ENCODE data around the gene TIMM23.

TIMM23 gene

DNA sequence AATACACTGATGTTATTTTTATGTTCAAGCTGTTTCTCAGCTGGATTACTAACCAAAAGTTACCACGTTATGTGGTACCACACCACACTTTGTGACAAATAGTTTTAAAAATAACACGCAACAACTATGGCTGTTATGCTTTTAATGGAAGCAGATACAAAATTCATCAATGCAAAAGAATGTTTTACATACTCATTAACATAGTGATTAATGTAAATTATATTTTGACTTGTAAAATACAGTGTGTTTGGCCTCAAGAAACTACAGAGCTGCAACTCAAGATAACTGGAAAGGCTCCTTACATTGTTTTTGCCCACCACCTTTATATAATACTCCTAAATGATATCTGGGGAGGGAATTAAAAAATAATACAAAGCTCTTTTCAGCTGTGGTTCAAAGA is 32.7 kb downstream of the TIMM23 start:
- no peaks in the 10 kb centered on the region for H3K9me3 ChIP-seq (ENCODE audit: insufficient read depth, low read length)
- no peak for TF ChIP-seq ZNF274 (IDR thresholded peaks at IDR 0.05; ENCODE audit: low read depth, low read length)
- no peak for TF ChIP-seq YY1 (IDR thresholded peaks at IDR 0.05; ENCODE audit: insufficient read depth, insufficient read length)
- TF ChIP-seq SUZ12 (IDR thresholded peaks at IDR 0.05; ENCODE audit: extremely low read depth, insufficient read depth, insufficient read length): no peak
- H3K4me1 ChIP-seq (ENCODE audit: insufficient read depth, insufficient read length): no peaks in the 10 kb centered on the region
- H3K4me3 ChIP-seq (ENCODE audit: insufficient read length, low read depth): no peak overlapping the region
- DNase-seq (ENCODE audit: low read depth, low spot score): no peak
- H3K27me3 ChIP-seq (ENCODE audit: insufficient read depth, insufficient read length): no peaks in the 10 kb centered on the region
- peaks cover 86% of the 10 kb centered on the region for H3K36me3 ChIP-seq (ENCODE audit: insufficient read depth, insufficient read length, low read length)
- H3K9ac ChIP-seq (ENCODE audit: insufficient read length, low read depth): no peak overlapping the region

DNA sequence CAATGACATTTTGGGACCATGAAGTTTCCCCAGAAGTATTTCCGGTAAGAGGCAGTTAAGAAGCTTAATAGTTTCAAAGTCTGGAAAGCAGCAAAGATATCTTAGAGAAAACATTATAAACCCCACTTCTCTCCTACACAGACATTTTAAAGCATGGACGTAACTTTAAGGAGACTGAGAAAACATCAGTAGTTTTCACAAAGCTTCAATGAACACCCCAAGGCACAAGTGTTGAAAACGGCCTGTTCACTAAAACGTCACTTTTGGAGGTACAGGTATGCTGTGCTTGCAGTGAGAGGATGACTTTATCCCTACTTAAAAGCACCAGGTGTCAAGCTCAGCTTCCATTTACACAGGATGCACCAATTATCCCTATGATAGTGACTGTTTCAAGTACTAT is 33.1 kb downstream of the TIMM23 start:
- TF ChIP-seq YY1 (IDR thresholded peaks at IDR 0.05; ENCODE audit: insufficient read depth, insufficient read length) (no peak), SUZ12 (IDR thresholded peaks at IDR 0.05; ENCODE audit: extremely low read depth, insufficient read depth, insufficient read length) (no peak), ZNF274 (IDR thresholded peaks at IDR 0.05; ENCODE audit: low read depth, low read length) (no peak)
- no peaks in the 10 kb centered on the region for H3K4me1 ChIP-seq (ENCODE audit: insufficient read depth, insufficient read length)
- no peak overlapping the region for H3K9ac ChIP-seq (ENCODE audit: insufficient read length, low read depth)
- DNase-seq (ENCODE audit: low read depth, low spot score): no peak
- H3K4me3 ChIP-seq (ENCODE audit: insufficient read length, low read depth): no peak overlapping the region
- no peaks in the 10 kb centered on the region for H3K27me3 ChIP-seq (ENCODE audit: insufficient read depth, insufficient read length)
- H3K36me3 ChIP-seq (ENCODE audit: insufficient read depth, insufficient read length, low read length): peaks cover 88% of the 10 kb centered on the region
- H3K9me3 ChIP-seq (ENCODE audit: insufficient read depth, low read length): no peaks in the 10 kb centered on the region

DNA sequence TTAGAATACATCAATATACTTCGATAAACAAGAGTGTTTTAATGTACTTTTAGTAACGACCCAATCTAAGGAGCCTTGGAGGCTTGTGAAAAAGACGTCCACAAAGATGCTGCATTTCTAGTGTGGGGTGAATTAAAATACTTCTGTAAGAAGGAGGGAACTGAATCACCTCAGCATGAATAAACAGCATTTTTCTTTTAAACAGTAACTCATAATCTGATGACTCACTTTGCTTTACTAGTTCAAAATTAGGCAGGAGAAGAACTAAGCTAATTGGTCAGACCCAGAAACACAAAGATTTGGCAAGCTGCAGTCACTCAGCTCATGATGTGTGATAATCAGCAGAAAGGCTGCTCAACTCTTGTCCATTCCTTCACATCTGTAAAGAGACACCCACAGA is 33.9 kb downstream of the TIMM23 start:
- DNase-seq (ENCODE audit: low read depth, low spot score): no peak
- Histone ChIP-seq H3K4me3 (ENCODE audit: insufficient read length, low read depth) (no peak overlapping the region), H3K9me3 (ENCODE audit: insufficient read depth, low read length) (no peaks in the 10 kb centered on the region), H3K27me3 (ENCODE audit: insufficient read depth, insufficient read length) (no peaks in the 10 kb centered on the region), H3K4me1 (ENCODE audit: insufficient read depth, insufficient read length) (no peaks in the 10 kb centered on the region), H3K36me3 (ENCODE audit: insufficient read depth, insufficient read length, low read length) (peaks cover 87% of the 10 kb centered on the region), H3K9ac (ENCODE audit: insufficient read length, low read depth) (no peak overlapping the region)
- TF ChIP-seq SUZ12 (IDR thresholded peaks at IDR 0.05; ENCODE audit: extremely low read depth, insufficient read depth, insufficient read length): no peak
- no peak for TF ChIP-seq YY1 (IDR thresholded peaks at IDR 0.05; ENCODE audit: insufficient read depth, insufficient read length)
- no peak for TF ChIP-seq ZNF274 (IDR thresholded peaks at IDR 0.05; ENCODE audit: low read depth, low read length)

DNA sequence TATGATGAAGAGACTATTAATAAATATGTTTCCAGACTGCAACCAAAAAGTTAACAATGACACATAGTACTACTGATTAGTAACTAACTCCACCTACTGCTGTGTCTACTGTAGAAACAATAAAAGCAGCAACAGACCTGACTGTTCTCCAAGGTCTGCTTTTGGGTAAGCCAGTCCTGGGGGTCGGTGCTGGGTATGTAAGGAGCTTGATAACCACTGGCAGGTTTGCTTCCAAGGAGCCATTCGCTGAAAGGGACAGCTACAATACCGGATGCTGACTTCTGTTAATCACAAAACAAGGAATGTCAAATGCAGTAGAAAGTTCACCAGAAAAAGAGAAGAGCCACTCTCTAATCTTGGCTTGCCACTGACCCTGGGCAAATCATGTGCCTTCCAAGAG is 40.5 kb downstream of the TIMM23 start:
- H3K4me3 ChIP-seq (ENCODE audit: insufficient read length, low read depth): no peak overlapping the region
- H3K4me1 ChIP-seq (ENCODE audit: insufficient read depth, insufficient read length): no peaks in the 10 kb centered on the region
- H3K9ac ChIP-seq (ENCODE audit: insufficient read length, low read depth): no peak overlapping the region
- no peaks in the 10 kb centered on the region for H3K9me3 ChIP-seq (ENCODE audit: insufficient read depth, low read length)
- peaks cover 80% of the 10 kb centered on the region for H3K36me3 ChIP-seq (ENCODE audit: insufficient read depth, insufficient read length, low read length)
- DNase-seq (ENCODE audit: low read depth, low spot score): no peak
- H3K27me3 ChIP-seq (ENCODE audit: insufficient read depth, insufficient read length): no peaks in the 10 kb centered on the region
- no peak for TF ChIP-seq YY1 (IDR thresholded peaks at IDR 0.05; ENCODE audit: insufficient read depth, insufficient read length)
- TF ChIP-seq SUZ12 (IDR thresholded peaks at IDR 0.05; ENCODE audit: extremely low read depth, insufficient read depth, insufficient read length): no peak
- TF ChIP-seq ZNF274 (IDR thresholded peaks at IDR 0.05; ENCODE audit: low read depth, low read length): no peak

DNA sequence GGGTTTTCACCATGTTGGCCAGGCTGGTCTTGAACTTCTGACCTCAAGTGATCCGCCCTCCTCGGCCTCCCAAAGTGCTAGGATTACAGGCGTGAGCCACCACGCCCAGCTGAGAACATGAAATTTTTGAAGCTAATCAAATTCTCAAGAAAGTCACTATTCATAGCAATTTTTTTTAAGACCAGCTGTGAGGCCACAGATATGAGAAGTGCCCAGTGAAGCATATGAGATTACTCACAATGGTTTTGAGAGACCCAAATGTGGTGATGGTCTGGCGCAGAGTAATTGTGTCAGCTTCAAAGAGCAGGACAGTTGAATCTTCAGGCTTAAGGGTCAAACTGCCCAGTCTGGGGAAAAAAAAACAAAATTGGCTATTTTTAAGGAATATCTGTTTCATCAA is 41.9 kb downstream of the TIMM23 start:
- Histone ChIP-seq H3K4me3 (ENCODE audit: insufficient read length, low read depth) (no peak overlapping the region), H3K9me3 (ENCODE audit: insufficient read depth, low read length) (no peaks in the 10 kb centered on the region), H3K4me1 (ENCODE audit: insufficient read depth, insufficient read length) (no peaks in the 10 kb centered on the region), H3K27me3 (ENCODE audit: insufficient read depth, insufficient read length) (no peaks in the 10 kb centered on the region), H3K36me3 (ENCODE audit: insufficient read depth, insufficient read length, low read length) (peaks cover 70% of the 10 kb centered on the region), H3K9ac (ENCODE audit: insufficient read length, low read depth) (no peak overlapping the region)
- TF ChIP-seq ZNF274 (IDR thresholded peaks at IDR 0.05; ENCODE audit: low read depth, low read length) (no peak), YY1 (IDR thresholded peaks at IDR 0.05; ENCODE audit: insufficient read depth, insufficient read length) (no peak), SUZ12 (IDR thresholded peaks at IDR 0.05; ENCODE audit: extremely low read depth, insufficient read depth, insufficient read length) (no peak)
- DNase-seq (ENCODE audit: low read depth, low spot score): no peak

DNA sequence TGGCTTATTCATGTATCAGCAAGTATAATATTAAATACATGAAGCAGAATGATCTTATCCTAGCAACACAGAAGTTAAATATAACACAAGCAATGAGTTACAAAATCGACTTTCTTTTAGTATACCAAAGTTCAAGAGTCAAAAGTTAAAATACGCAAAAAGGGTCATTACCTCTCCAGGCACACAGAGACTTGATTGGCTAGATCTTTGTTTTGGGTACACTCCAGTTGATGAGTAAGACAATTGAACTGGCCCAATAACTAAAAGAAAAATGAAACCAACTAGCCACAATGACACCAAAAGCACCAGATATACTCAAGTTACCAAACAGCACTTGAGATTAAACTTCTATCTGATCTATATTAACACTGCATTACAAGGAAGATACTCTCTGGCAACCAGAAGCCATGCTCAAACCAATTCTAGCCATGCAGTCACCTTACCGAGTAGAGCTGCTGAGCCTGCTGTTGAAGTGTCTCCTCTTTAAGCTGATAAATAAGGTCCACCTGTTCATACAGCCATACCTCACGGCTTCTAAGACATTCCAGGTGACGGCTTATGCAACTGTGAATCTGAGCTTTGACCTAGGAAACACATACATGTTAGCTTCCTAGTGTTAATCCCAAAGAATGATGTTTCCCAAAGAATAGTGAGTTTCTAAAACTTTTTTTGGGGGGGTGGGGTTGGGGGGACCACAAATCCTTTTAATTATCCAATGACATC is 42.6 kb downstream of the TIMM23 start:
- no peak for DNase-seq (ENCODE audit: low read depth, low spot score)
- H3K4me3 ChIP-seq (ENCODE audit: insufficient read length, low read depth): no peak overlapping the region
- H3K9me3 ChIP-seq (ENCODE audit: insufficient read depth, low read length): no peaks in the 10 kb centered on the region
- no peaks in the 10 kb centered on the region for H3K4me1 ChIP-seq (ENCODE audit: insufficient read depth, insufficient read length)
- peaks cover 64% of the 10 kb centered on the region for H3K36me3 ChIP-seq (ENCODE audit: insufficient read depth, insufficient read length, low read length)
- no peak overlapping the region for H3K9ac ChIP-seq (ENCODE audit: insufficient read length, low read depth)
- H3K27me3 ChIP-seq (ENCODE audit: insufficient read depth, insufficient read length): no peaks in the 10 kb centered on the region
- TF ChIP-seq YY1 (IDR thresholded peaks at IDR 0.05; ENCODE audit: insufficient read depth, insufficient read length): no peak
- no peak for TF ChIP-seq SUZ12 (IDR thresholded peaks at IDR 0.05; ENCODE audit: extremely low read depth, insufficient read depth, insufficient read length)
- no peak for TF ChIP-seq ZNF274 (IDR thresholded peaks at IDR 0.05; ENCODE audit: low read depth, low read length)

DNA sequence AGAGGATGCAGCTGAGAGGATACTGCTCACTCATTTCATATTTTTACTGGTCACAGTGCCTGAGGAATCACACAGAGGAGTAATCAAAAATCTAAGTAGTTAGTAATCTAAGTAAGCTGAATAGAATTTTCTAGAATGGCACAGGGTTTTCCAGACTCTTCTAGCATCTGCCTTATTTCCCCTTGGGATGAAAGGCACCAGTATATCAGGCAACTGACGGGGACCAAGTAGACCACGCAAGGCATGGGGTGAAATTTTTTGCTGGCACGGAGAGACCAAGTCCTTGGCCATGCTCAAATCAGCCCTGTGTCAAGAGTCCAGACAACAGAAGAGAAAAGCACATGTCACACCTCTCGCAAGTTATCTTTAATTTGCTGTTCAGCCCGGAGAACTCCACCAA is 43.9 kb downstream of the TIMM23 start:
- Histone ChIP-seq H3K4me3 (ENCODE audit: insufficient read length, low read depth) (no peak overlapping the region), H3K9me3 (ENCODE audit: insufficient read depth, low read length) (no peaks in the 10 kb centered on the region), H3K4me1 (ENCODE audit: insufficient read depth, insufficient read length) (no peaks in the 10 kb centered on the region), H3K9ac (ENCODE audit: insufficient read length, low read depth) (no peak overlapping the region), H3K36me3 (ENCODE audit: insufficient read depth, insufficient read length, low read length) (peaks cover 53% of the 10 kb centered on the region), H3K27me3 (ENCODE audit: insufficient read depth, insufficient read length) (no peaks in the 10 kb centered on the region)
- no peak for DNase-seq (ENCODE audit: low read depth, low spot score)
- no peak for TF ChIP-seq ZNF274 (IDR thresholded peaks at IDR 0.05; ENCODE audit: low read depth, low read length)
- TF ChIP-seq YY1 (IDR thresholded peaks at IDR 0.05; ENCODE audit: insufficient read depth, insufficient read length): no peak
- TF ChIP-seq SUZ12 (IDR thresholded peaks at IDR 0.05; ENCODE audit: extremely low read depth, insufficient read depth, insufficient read length): no peak

Data from NT2/D1 (cell line).